Osteoblast (primary cell): ENCODE data around the gene HEATR5A. TPM values are rescaled to one million over a fixed set of nuclear protein-coding genes. Genes with fewer than 3 reads are reported as not detected.

Experiments used
- DNase-seq: peaks from one replicate; pipeline ENCODE4 v3.0.0; 2011; ENCODE audit warnings: low spot score, mixed read lengths; ENCODE audit not compliant: insufficient read length; ENCODE audit errors: missing footprints
- H2AFZ ChIP-seq: 2 replicates; pipeline ENCODE4 v1.6.0; 2011; ENCODE audit warnings: mild to moderate bottlenecking, low read length
- H3K27ac ChIP-seq: 2 replicates; pipeline ENCODE4 v1.5.1; 2011; ENCODE audit warnings: mild to moderate bottlenecking, low read depth, low read length, moderate library complexity
- H3K27me3 ChIP-seq: 2 replicates; pipeline ENCODE4 v1.6.0; 2012; ENCODE audit warnings: mild to moderate bottlenecking, control low read depth, inconsistent platforms, low read length, moderate library complexity; ENCODE audit not compliant: insufficient read depth
- H3K36me3 ChIP-seq: 2 replicates; pipeline ENCODE4 v1.5.1; 2011; ENCODE audit warnings: mild to moderate bottlenecking, low read length, control low read depth, moderate library complexity; ENCODE audit not compliant: insufficient read depth
- H3K4me1 ChIP-seq: 2 replicates; pipeline ENCODE4 v1.5.1; 2011; ENCODE audit warnings: mild to moderate bottlenecking, low read length, control low read depth, moderate library complexity; ENCODE audit not compliant: insufficient read depth
- H3K4me2 ChIP-seq: 2 replicates; pipeline ENCODE4 v1.6.0; 2011; ENCODE audit warnings: mild to moderate bottlenecking, low read length; ENCODE audit not compliant: insufficient read depth
- H3K4me3 ChIP-seq: fragments of 200-600 bp; sonication (generic); 3 replicates; pipeline ENCODE4 v1.5.1; 2012; ENCODE audit warnings: mild to moderate bottlenecking, low read length, inconsistent platforms; ENCODE audit not compliant: insufficient read depth
- H3K79me2 ChIP-seq: 2 replicates; pipeline ENCODE4 v1.6.0; 2012; ENCODE audit warnings: mild to moderate bottlenecking, low read length, control low read depth, inconsistent platforms; ENCODE audit not compliant: insufficient read depth
- H3K9me3 ChIP-seq: 2 replicates; pipeline ENCODE4 v1.5.1; 2011; ENCODE audit warnings: low read depth, low read length, control low read depth
- H4K20me1 ChIP-seq: 2 replicates; pipeline ENCODE4 v1.6.0; 2012; ENCODE audit warnings: mild to moderate bottlenecking, low read length, control low read depth; ENCODE audit not compliant: insufficient read depth
- CTCF ChIP-seq: IDR thresholded peaks from 2 replicates; pipeline ENCODE4 v1.5.1; 2011; ENCODE audit warnings: mild to moderate bottlenecking, low read depth, low read length, moderate library complexity; ENCODE audit errors: extremely low read depth
- total RNA-seq: library from RNA; depleted of rRNA; stranded (reverse); fragments of >200 nt; gene quantifications from 2 replicates; pipeline ENCODE4 v1.2.3, GENCODE V29; 2012

HEATR5A gene
- total RNA-seq, 1 donor: 46.0 TPM

GRCh38 chr14:31395572-31396205 is 24.7 kb downstream of the HEATR5A start:
- H3K9me3 ChIP-seq: no peaks in the 10 kb centered on the region
- H2AFZ ChIP-seq: no peak overlapping the region
- no peak overlapping the region for H3K4me2 ChIP-seq
- H3K27ac ChIP-seq: no peak overlapping the region
- H3K79me2 ChIP-seq: no peaks in the 10 kb centered on the region
- no peak overlapping the region for H3K4me3 ChIP-seq
- no peak for TF ChIP-seq CTCF
- H3K27me3 ChIP-seq: no peaks in the 10 kb centered on the region
- H4K20me1 ChIP-seq: no peaks in the 10 kb centered on the region
- H3K4me1 ChIP-seq: no peaks in the 10 kb centered on the region
- H3K36me3 ChIP-seq: peaks cover 52% of the 10 kb centered on the region
- no peak for DNase-seq

GRCh38 chr14:31395119-31395518 is 25.2 kb downstream of the HEATR5A start:
- no peak for DNase-seq
- no peak overlapping the region for H3K4me3 ChIP-seq
- peaks cover 51% of the 10 kb centered on the region for H3K36me3 ChIP-seq
- H3K4me2 ChIP-seq: no peak overlapping the region
- TF ChIP-seq CTCF: no peak
- H4K20me1 ChIP-seq: no peaks in the 10 kb centered on the region
- no peak overlapping the region for H2AFZ ChIP-seq
- H3K27me3 ChIP-seq: no peaks in the 10 kb centered on the region
- H3K9me3 ChIP-seq: no peaks in the 10 kb centered on the region
- no peak overlapping the region for H3K27ac ChIP-seq
- no peaks in the 10 kb centered on the region for H3K4me1 ChIP-seq
- H3K79me2 ChIP-seq: no peaks in the 10 kb centered on the region

GRCh38 chr14:31391977-31392503 is 28.3 kb downstream of the HEATR5A start:
- Histone ChIP-seq H3K36me3 (peaks cover 40% of the 10 kb centered on the region), H3K4me2 (no peak overlapping the region), H3K79me2 (no peaks in the 10 kb centered on the region), H3K27ac (no peak overlapping the region), H3K4me3 (no peak overlapping the region), H2AFZ (no peak overlapping the region), H3K4me1 (no peaks in the 10 kb centered on the region), H3K9me3 (no peaks in the 10 kb centered on the region), H3K27me3 (no peaks in the 10 kb centered on the region), H4K20me1 (no peaks in the 10 kb centered on the region)
- DNase-seq: no peak
- no peak for TF ChIP-seq CTCF

DNA sequence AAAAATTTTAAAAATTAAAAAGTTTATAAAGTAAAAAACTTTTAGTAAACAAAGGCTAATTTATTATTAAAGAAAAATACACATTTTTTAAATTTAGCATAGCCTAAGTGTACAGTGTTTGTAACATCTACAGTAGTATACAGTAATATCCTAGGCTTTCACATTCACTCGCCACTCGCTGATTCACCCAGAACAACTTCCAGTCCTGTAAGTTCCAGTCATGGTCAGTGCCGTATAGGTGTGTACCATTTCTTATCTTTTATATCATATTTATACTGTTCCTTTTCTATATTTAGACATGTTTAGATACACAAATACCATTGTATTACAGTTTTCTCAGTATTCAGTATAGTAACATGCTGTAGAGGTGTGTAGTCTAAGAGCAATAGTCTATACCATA is 28.9 kb downstream of the HEATR5A start:
- DNase-seq: no peak
- H3K9me3 ChIP-seq: no peaks in the 10 kb centered on the region

More for the DNA sequence above, 28.9 kb downstream of the HEATR5A start:
- Histone ChIP-seq H2AFZ (no peak overlapping the region), H3K27me3 (no peaks in the 10 kb centered on the region), H3K79me2 (no peaks in the 10 kb centered on the region), H3K4me2 (no peak overlapping the region), H3K36me3 (peaks cover 36% of the 10 kb centered on the region), H3K4me3 (no peak overlapping the region), H3K4me1 (no peaks in the 10 kb centered on the region), H3K27ac (no peak overlapping the region), H4K20me1 (no peaks in the 10 kb centered on the region)
- no peak for TF ChIP-seq CTCF
